ENCODE measurements around the gene CTNNA3.

- no peak for TF ChIP-seq EZH2phosphoT487 (IDR thresholded peaks at IDR 0.05; ENCODE audit: borderline replicate concordance, low read length)
- TF ChIP-seq CTCF (IDR thresholded peaks at IDR 0.05; ENCODE audit: low read depth, low read length, poor library complexity, severe bottlenecking) = no peak
Measured at GRCh38 chr10:66350622-66351399, 1345.2 kb downstream of the CTNNA3 start.

All from DOHH2 (cell line).